Lung (tissue), 12 donors: ENCODE measurements around the gene THAP12. TPM values are rescaled to one million over a fixed set of nuclear protein-coding genes. Genes with fewer than 3 reads are reported as not detected.

Source experiments
- ATAC-seq: fragments of 200-7000 bp; cut with Tn5 transposase; one replicate; pipeline ENCODE4 v1.9.1; 2020; ENCODE audit warnings: moderate number of reproducible peaks; ENCODE audit not compliant: insufficient read depth, low FRiP score
- DNase-seq, 3 donors: peaks; one replicate each; pipeline ENCODE4 v3.0.0-alpha.2; 2013 to 2017
- H3K27ac ChIP-seq, 2 donors: one replicate each; pipeline ENCODE4 v1.5.1; 2013; ENCODE audit warnings: mild to moderate bottlenecking in 2 of 2, moderate library complexity in 2 of 2, control low read depth in 1 of 2, inconsistent platforms in 1 of 2, low read depth in 1 of 2, low read length in 1 of 2
- H3K27me3 ChIP-seq, 3 donors: one replicate each; pipeline ENCODE4 v1.5.1; 2013; ENCODE audit warnings: low read length in 2 of 3; ENCODE audit not compliant: control insufficient read depth in 3 of 3, insufficient read depth in 3 of 3
- H3K36me3 ChIP-seq, 4 donors: one replicate each; pipeline ENCODE4 v1.5.1; 2013; ENCODE audit warnings: low read length in 4 of 4, mild to moderate bottlenecking in 1 of 4, moderate library complexity in 1 of 4; ENCODE audit not compliant: control insufficient read depth in 4 of 4, insufficient read depth in 4 of 4
- H3K4me1 ChIP-seq, 5 donors: one replicate each; pipeline ENCODE4 v1.5.1; 2013; ENCODE audit warnings: low read length in 5 of 5, mild to moderate bottlenecking in 2 of 5, moderate library complexity in 1 of 5; ENCODE audit not compliant: control insufficient read depth in 5 of 5, insufficient read depth in 5 of 5
- H3K4me3 ChIP-seq: one replicate; pipeline ENCODE4 v1.5.1; 2013; ENCODE audit warnings: mild to moderate bottlenecking, control low read depth, moderate library complexity
- H3K9ac ChIP-seq, 2 donors: one replicate each; pipeline ENCODE4 v1.5.1; 2013; ENCODE audit warnings: low read length in 2 of 2, control low read depth in 1 of 2; ENCODE audit not compliant: insufficient read depth in 1 of 2
- H3K9me3 ChIP-seq, 4 donors: one replicate each; pipeline ENCODE4 v1.5.1; 2013; ENCODE audit warnings: low read length in 3 of 4, mild to moderate bottlenecking in 1 of 4, moderate library complexity in 1 of 4; ENCODE audit not compliant: control insufficient read depth in 4 of 4, insufficient read depth in 3 of 4
- WGBS, 2 donors: extraction: QIAGEN DNeasy Blood & Tissue Kit; methylation state at CpG; one replicate each; pipeline ENCODE4 v1.1.7; 2013; 5-methylcytosine and 5-hydroxymethylcytosine counted together
- polyA plus RNA-seq, 2 donors: library from polyadenylated mRNA; stranded (reverse); fragments of 200-250 nt; gene quantifications; one replicate each; pipeline ENCODE4 v1.2.1, GENCODE V29; 2013
- total RNA-seq, 2 donors: library from RNA; depleted of rRNA in 1 of 2; stranded (reverse); fragments of >200 nt in 1 of 2; gene quantifications; one replicate each; pipeline ENCODE4 v1.2.1, GENCODE V29; 2014 to 2021
- TF ChIP-seq, protein P1 (sequence below): IDR thresholded peaks from 2 replicates; pipeline ENCODE4 v1.5.1; 2012; ENCODE audit warnings: mild to moderate bottlenecking; ENCODE audit errors: control extremely low read depth, extremely low read depth
- donor health status: control.
- donor health status: control.
- donor health status: Bipolar disorder and iron deficiency.
- donor health status: healthy.
- donor health status: DM: yes; HTN: yes; CAD: no.

The THAP12 gene
- total and polyA plus RNA-seq, 4 donors: 18.5 to 43.4 (median 28.4) TPM

DNA sequence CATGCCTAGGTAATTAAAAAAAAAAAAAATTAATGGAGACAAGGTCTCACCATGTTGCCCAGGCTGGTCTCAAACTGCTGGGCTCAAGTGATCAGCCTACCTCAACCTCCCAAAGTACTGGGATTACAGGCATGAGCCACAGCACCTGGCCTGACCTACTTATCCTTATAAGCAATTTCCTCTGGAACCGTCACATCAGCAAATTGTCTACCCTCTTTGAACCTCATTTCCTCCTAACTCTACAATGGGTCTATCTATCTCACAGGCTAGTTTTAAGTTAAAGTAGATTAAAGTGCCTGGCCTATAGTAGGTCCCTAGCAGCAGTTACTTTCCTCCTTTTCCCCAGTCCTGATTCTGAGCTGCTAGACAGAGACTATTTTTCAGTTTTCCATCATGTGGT lies 43.5 kb downstream of the THAP12 start:
- H3K36me3 ChIP-seq: no peaks in the 10 kb centered on the region
- TF ChIP-seq, protein P1, sequence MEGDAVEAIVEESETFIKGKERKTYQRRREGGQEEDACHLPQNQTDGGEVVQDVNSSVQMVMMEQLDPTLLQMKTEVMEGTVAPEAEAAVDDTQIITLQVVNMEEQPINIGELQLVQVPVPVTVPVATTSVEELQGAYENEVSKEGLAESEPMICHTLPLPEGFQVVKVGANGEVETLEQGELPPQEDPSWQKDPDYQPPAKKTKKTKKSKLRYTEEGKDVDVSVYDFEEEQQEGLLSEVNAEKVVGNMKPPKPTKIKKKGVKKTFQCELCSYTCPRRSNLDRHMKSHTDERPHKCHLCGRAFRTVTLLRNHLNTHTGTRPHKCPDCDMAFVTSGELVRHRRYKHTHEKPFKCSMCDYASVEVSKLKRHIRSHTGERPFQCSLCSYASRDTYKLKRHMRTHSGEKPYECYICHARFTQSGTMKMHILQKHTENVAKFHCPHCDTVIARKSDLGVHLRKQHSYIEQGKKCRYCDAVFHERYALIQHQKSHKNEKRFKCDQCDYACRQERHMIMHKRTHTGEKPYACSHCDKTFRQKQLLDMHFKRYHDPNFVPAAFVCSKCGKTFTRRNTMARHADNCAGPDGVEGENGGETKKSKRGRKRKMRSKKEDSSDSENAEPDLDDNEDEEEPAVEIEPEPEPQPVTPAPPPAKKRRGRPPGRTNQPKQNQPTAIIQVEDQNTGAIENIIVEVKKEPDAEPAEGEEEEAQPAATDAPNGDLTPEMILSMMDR: no peak
- no peak overlapping the region for H3K27ac ChIP-seq
- no peak overlapping the region for H3K4me3 ChIP-seq
- ATAC-seq (no peak), DNase-seq (no peak)
- 68 to 75% methylated on average over 1 of the region's 1 CpG for whole genome bisulfite sequencing, 2 donors
- H3K9me3 ChIP-seq: peaks cover 0 to 5% (median 2%) of the 10 kb centered on the region in 4 donors
- no peaks in the 10 kb centered on the region for H3K27me3 ChIP-seq
- no peak overlapping the region for H3K9ac ChIP-seq
- H3K4me1 ChIP-seq: peaks cover 0 to 4% (median 0%) of the 10 kb centered on the region in 5 donors

DNA sequence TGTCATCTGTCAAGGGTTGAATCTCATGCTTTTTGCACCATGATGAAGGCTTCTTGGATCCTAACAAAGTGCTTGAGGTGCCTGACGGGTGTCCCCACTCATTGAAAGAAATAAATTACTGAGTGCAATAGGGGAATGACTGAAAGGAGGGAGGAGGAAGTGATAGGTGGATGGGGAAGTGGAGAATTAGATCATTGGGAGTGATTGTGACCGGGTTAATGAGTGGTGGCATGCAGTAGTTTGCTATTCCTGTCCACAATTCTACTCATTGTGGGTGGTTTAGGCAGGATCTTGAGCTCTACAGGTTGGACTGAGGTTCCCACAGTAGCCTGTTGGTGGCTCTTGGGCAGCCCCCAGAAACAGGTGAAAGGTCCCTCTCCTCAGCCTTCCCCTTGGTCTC lies 44.3 kb downstream of the THAP12 start:
- DNase-seq (no peak), ATAC-seq (no peak)
- Histone ChIP-seq H3K27ac (no peak overlapping the region), H3K9ac (no peak overlapping the region), H3K9me3 (peaks cover 0 to 5% (median 2%) of the 10 kb centered on the region in 4 donors), H3K36me3 (no peaks in the 10 kb centered on the region), H3K4me3 (no peak overlapping the region), H3K27me3 (no peaks in the 10 kb centered on the region), H3K4me1 (peaks cover 0 to 4% (median 0%) of the 10 kb centered on the region in 5 donors)
- 64 to 65% methylated on average over 2 of the region's 2 CpGs for WGBS, 2 donors
- TF ChIP-seq, protein P1: no peak

DNA sequence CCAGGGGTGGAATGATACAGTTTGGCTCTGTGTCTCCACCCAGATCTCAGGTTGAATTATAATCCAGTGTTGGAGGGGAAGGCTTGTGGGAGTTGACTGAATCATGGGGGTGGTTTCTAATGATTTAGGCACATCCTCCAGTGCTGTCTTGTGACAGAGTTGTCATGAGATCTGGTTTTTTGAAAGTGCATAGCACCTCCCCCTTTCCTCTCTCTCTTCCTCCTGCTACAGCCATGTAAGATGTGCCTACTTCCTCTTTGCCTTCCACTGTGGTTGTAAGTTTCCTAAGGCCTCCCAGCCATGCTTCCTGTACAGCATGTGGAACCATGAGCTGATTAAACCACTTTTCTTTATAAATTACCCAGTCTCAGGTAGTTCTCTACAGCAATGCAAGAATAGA lies 45.1 kb downstream of the THAP12 start:
- TF ChIP-seq, protein P1: no peak
- Histone ChIP-seq H3K27me3 (no peaks in the 10 kb centered on the region), H3K36me3 (no peaks in the 10 kb centered on the region), H3K4me1 (peaks cover 0 to 4% (median 0%) of the 10 kb centered on the region in 5 donors), H3K27ac (no peak overlapping the region), H3K9ac (no peak overlapping the region), H3K9me3 (peaks cover 0 to 5% (median 2%) of the 10 kb centered on the region in 4 donors), H3K4me3 (no peak overlapping the region)
- DNase-seq (no peak), ATAC-seq (peak; percentile 58)

DNA sequence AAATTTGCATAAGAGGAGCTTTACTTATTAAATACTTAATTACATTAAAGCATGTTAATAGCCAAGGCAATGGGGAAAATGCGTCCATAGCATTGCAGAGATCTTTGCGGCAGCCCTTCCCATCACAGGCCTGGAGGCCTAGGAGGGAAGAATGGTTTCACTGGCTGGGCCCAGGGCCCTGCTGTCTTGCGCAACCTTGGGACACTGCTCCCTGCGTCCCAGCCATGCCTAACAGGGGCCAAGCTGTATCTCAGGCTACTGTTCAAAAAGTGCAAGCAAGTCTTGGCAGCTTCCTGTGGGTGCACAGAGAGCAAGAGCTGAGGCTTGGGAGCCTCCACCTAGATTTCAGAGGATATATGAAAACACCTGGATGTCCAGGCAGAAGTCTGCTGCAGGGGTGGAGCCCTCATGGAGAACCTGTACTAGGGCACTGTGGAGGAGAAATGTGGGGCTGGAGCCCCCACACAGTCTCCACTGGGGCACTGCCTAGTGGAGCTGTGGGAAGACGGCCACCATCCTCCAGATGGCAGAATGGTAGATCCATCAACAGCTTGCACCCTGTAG lies 46.0 kb downstream of the THAP12 start:
- DNase-seq (no peak), ATAC-seq (no peak)
- no peak overlapping the region for H3K4me3 ChIP-seq
- H3K27ac ChIP-seq: no peak overlapping the region
- H3K9ac ChIP-seq: no peak overlapping the region
- H3K9me3 ChIP-seq: peaks cover 0 to 5% (median 2%) of the 10 kb centered on the region in 4 donors
- H3K36me3 ChIP-seq: no peaks in the 10 kb centered on the region
- WGBS, 2 donors: 85 to 99% methylated on average over 5 of the region's 5 CpGs
- no peaks in the 10 kb centered on the region for H3K27me3 ChIP-seq
- peaks cover 0 to 6% (median 3%) of the 10 kb centered on the region in 5 donors for H3K4me1 ChIP-seq
- TF ChIP-seq, protein P1: no peak
